T-helper 1 cell treated with Interleukin-12 subunit alpha and Interleukin-12 subunit beta and Interleukin-4 antibody, amounts not matched to agents 30 ng/mL and 1 ng/mL, for 36 hours (primary cell): Measurements from ENCODE around the gene GJB4. TPM values are rescaled to one million over a fixed set of nuclear protein-coding genes. Genes with fewer than 3 reads are reported as not detected.

Experiments used
- intact Hi-C: fragments of 100-400 bp; cut with micrococcal nuclease; formaldehyde crosslinking; loops from one replicate; pipeline ENCODE4 v1.15.1; 2024
- total RNA-seq: library from RNA; stranded (reverse); gene quantifications from 2 replicates; pipeline ENCODE4 v1.2.3, GENCODE V29; 2022

GJB4 gene
- total RNA-seq, 1 donor from 2014 or later, result not detected

DNA sequence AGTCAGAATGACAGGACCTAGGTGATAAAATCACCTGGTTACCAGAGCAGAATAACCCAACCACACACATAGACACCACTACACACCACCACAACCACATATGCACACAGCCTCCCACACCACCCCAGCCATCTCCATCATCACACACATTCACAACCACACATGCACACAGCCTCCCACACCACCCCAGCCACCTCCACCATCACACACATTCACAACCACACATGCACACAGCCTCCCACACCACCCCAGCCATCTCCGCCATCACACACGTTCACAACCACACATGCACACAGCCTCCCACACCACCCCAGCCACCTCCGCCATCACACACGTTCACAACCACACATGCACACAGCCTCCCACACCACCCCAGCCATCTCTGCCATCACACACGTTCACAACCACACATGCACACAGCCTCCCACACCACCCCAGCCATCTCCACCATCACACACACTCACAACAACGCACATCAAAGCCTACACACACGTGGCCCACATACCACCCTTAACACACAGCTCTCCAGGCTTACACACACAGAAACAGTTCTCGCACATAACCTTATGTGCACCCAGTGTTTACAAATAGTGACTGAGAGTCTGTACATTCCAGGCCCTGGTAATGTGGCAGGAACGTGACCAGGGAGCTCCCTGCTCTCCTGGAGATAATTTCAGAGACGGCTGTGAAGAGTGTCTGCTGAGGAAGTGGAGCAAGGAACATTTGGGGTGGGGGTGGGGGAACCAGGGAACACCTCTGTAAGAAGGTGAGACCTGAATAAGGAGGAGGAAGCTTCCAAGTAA is 18.2 kb downstream of the GJB4 start:
- intact Hi-C loops, result no loop called here

DNA sequence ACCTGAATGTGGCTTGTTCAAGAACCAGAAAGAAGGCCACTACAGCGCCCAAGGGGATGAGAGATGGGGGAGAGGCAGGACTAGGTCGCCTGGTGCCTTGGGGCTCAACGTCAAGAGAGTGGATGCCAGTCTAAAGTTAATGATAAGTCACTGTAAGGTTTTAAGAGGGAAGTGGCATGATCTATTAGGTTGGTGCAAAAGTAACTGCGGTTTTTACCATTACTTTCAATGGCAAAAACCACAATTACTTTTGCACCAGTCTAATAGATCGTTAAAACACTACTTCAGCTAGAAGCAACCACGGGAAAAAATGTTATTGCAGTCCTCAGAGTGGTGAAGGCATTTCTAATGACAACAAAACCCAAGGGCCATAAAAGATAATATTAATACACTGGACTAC is 18.8 kb downstream of the GJB4 start:
- intact Hi-C loops, result no loop called here

DNA sequence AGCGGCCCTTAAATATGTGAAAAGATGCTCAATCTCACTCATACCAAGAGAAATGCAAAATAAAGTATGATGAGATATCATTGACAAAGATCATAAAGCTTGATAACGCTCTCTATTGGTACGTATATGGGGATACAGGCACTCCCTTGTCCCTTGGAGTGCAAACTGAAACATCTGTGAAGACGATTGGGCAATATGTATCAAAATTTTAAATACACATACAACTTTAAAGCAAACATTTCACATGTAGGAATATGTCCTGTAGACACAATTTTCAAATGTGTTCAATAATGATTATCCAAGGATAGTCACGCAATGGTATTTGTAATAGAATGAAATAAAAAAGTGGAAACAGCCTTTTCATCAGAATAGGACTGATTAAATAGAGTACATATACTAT is 19.5 kb downstream of the GJB4 start:
- intact Hi-C loops, result no loop called here

DNA sequence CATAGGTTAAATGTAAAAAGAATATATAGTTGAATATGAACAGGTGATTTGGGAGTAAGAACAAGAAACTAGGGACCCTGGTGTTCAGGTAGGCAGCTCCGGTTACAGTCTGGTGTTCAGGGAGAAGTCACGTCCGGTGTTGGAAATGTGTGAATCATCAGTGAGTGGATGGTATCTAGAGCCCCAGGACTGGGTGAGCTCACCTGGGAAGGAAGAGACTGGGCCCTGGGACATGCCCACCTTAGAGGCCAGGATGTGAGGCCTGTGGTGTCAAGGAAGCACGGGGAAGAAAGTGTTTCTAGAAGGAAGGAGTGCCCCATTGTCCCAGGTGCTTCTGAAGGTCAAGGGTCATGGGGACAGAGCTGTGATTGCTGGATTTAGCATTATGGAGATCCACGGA is 20.0 kb downstream of the GJB4 start:
- intact Hi-C loops, result no loop called here

DNA sequence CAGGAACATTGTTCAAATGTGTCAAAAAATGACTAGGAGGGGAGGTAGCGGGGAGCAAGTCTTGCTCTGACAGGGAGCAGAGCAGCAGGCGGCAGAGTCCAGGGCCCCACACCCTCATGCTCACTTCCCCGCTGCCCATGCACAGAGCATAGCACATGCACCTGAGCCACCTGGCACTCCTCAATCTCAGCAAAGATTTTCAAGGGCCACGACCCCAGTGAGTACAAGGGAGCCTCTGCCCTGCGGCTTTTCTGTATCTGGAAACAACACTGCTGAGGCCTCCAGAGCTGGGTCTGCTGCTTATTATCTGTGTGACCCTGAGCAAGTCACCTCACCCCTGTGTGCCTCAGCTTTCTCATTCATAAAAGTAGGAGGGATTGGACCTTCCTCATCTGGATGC is 20.4 kb downstream of the GJB4 start:
- intact Hi-C loops, result no loop called here

DNA sequence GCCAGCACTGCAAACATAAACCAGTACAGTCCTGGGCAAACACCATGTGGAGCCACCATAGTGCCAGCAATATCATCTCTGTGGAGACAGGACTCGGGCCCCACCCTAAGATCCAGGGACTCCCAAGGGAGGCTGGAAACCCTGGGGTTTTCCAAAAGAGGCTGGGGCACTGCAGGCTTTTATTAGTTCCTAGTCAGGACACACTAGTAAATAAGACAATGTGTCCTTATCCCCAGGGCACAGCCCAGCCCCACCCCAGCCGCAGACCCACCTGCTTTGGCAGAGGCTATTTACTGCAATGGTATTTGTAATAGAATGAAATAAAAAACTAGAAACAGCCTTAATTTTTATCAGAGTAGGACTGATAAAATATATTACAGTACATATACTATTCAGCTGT is 21.0 kb downstream of the GJB4 start:
- intact Hi-C loops, result no loop called here

DNA sequence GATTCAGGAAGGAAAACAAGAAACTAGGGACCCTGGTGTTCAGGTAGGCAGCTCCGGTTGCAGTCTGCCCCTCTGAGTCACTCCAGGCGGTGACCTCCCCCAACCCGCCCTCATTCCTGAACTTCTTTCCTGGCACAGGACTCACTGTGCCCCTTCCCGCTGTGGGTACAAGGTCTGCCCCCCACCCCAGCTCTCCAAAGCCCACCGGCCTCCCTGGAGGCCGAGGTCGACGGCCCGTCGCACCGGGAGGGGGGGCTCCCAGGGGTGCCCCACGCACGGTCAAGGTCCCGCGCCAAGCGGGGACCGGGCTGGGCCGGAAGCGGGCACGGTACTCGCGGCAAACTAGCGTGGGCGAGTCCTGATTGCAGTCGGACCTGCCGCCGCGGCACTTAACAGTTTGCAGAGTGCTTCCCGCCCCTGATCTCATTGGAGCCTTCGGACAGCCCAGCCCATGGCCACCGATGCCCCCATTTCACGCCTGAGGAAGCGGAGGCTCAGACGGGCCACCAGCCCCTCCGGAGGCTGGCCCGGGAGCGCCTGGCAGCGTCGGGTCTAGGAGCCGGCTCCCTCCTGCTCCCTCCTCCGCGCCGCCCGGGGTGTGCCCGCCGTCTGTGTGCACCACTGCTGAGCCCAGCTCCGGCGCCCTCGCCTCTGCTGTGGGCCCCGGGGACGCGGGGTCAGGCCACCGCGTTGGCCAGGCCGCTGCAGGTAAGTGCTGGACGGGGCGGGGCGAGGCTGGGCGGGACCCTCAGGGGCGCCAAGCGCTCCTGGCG is 21.7 kb downstream of the GJB4 start, which contains the start of gene GJB3:
Gene GJB3 (plus strand): TSS at position 144 of the 773 bp plus-strand sequence. CDS start 3,549 bp downstream, outside the sequence.
- intact Hi-C loops, result no loop called here

DNA sequence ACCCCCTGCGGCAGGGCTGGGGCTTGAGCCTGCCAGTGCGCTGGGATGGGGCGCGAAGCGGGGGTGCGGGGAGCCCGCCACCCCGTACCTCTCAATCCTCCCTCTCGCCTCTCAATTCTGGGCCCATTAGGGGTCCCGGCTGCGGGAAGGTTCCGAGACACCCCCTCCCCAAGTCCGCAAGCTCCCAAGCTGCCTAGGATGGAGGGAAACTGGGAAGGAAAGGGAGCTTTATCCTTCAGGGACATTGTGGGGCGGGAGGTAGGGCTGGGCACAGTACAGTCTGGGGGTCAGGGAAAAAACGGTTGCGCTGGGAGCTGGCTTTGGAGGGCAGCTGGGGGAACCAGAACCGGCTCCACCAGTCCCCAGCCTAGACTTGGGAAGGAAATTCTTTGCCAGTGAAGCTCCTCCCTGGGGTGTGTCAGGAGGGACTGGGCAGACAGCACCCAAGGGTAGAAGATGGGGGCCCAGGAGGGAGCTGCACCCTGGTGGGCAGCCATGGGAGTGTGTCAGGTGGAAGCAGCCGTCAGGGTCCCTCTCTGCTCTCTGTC is 22.4 kb downstream of the GJB4 start:
- intact Hi-C loops, result no loop called here

DNA sequence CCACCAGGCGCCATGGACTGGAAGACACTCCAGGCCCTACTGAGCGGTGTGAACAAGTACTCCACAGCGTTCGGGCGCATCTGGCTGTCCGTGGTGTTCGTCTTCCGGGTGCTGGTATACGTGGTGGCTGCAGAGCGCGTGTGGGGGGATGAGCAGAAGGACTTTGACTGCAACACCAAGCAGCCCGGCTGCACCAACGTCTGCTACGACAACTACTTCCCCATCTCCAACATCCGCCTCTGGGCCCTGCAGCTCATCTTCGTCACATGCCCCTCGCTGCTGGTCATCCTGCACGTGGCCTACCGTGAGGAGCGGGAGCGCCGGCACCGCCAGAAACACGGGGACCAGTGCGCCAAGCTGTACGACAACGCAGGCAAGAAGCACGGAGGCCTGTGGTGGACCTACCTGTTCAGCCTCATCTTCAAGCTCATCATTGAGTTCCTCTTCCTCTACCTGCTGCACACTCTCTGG is 25.2 kb downstream of the GJB4 start:
- intact Hi-C loops, result no loop called here

DNA sequence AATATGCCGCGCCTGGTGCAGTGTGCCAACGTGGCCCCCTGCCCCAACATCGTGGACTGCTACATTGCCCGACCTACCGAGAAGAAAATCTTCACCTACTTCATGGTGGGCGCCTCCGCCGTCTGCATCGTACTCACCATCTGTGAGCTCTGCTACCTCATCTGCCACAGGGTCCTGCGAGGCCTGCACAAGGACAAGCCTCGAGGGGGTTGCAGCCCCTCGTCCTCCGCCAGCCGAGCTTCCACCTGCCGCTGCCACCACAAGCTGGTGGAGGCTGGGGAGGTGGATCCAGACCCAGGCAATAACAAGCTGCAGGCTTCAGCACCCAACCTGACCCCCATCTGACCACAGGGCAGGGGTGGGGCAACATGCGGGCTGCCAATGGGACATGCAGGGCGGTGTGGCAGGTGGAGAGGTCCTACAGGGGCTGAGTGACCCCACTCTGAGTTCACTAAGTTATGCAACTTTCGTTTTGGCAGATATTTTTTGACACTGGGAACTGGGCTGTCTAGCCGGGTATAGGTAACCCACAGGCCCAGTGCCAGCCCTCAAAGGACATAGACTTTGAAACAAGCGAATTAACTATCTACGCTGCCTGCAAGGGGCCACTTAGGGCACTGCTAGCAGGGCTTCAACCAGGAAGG is 25.8 kb downstream of the GJB4 start:
- intact Hi-C loops, result no loop called here

DNA sequence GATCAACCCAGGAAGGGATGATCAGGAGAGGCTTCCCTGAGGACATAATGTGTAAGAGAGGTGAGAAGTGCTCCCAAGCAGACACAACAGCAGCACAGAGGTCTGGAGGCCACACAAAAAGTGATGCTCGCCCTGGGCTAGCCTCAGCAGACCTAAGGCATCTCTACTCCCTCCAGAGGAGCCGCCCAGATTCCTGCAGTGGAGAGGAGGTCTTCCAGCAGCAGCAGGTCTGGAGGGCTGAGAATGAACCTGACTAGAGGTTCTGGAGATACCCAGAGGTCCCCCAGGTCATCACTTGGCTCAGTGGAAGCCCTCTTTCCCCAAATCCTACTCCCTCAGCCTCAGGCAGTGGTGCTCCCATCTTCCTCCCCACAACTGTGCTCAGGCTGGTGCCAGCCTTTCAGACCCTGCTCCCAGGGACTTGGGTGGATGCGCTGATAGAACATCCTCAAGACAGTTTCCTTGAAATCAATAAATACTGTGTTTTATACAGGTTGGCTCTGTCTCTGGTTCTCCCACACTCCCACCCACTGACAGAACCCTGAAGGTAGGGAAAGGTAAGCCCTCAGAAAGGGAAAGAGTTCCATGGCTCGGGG is 26.4 kb downstream of the GJB4 start:
- intact Hi-C loops, result loop anchor here (1.0 kb wide), 4 partner anchors 66 to 988 kb away; no protein-coding TSS in a partner anchor

DNA sequence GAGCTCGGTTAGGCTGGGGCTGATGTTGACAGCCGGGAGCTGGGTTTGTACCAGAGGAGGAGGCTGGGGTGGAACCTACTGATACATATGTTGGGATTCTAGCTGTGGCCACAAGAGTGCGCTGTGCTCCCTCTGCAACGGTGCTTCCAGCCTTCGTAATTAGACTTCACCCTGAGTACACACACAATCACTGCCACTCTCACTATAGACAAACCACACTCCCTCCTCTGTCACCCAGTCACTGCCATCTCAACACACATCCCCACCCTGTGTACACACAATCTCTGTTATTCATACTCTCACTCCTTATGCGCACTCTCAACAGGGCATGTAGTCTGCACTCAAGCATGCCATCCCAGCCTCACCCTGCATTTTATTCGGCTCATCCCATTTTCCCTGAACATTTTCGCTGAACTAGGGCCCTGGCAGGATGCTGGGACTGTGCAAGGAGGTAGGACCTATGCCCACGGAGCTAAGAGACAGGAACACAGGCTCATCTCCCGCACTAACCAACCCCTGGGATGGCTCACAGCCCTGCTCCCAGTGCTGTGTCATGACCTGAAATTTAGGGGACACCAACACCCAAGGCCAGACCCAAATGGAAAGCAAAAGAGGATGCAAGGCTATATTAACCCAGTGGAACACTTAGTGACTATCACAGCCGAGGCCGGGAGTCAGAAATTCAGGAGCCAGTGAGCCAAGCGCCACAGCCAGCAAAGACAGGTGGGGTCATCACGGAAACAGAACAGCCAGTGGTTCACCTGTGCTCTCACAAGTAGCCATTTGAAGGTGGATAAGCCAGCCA is 27.2 kb downstream of the GJB4 start:
- intact Hi-C loops, result loop anchor here (1.0 kb wide), 4 partner anchors 66 to 988 kb away; no protein-coding TSS in a partner anchor

DNA sequence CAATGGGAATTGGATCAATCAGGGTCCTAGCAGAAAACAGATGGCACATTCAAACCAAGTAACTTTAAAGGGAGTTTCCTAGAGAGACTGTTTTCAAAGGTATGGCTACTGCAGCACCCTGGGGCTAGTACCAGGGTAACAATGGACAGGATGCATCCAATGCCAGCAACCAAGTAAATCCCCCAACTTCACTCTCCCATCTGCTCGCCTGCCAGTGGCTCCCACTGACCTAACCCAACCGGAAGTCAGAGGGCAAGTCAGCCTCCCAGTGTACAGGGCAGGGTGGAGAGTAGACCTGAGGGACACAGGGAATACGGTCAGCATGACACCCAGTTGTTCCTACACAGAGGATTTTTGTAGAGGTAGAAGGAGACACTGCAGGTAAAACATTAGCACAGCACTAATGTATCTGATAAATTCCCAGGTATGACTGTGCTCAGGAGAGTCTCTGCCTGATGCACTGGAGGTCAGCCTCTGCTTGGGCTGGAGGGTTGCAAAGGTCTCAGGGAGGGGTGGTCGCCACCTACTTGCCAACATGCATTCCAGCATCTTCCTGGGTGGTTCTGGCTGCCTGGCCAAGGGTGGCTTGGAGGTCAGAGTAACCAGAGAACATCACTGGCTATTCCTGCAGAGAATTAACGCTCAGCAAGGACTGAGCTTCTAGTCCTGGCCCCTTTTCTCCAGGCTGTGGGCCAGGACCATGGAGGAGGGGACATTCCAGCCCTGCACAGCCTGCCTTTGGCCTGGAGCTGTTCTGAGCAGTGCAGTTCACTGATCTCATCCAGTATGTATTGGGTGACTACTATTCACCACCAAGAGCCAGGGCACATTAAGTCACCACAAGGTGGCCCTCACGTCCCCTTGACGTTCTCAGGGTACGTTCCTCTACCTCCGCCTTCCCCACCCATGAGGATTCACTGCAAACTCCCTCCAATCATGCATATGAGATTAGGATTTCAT is 28.2 kb downstream of the GJB4 start:
- intact Hi-C loops, result no loop called here

DNA sequence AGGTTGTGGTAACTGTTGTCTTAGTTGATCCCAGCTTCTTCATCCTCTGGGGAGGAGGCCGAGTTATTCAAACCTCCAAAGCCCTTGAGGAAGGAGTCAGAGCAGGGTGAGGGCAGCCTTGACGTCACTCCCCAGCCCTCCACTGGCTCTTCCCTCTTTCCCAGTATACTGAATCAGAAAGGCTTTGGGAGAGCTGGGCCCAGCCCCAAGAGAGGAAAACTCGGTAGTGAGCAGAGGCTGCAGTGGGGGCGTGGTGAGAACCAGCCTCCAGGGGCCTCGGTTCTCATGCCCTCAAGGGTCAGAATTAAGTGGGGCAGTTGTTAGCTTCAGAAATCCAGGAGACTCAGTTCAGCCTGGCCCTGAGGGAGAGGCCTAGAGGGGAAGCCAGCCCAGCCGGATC is 31.4 kb downstream of the GJB4 start:
- intact Hi-C loops, result no loop called here

DNA sequence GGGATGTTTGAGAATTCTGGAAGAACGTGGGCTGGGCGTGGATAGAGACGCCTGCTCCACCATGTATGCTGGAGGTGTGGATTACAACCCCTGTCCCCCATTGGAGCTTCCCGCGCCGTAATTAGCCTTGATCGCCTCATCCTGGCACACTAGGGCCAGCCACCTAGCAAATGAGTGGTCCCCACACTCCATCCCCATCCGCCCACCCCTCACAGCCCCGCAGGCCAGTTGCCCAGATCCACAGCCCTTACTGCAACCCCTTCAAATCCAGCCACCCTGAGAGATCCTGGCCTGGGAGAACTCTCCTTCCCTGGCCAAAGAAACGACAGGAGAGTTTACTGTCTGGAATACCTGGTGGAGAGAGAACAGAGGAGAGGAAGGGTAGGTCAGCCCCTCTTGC is 32.9 kb downstream of the GJB4 start:
- intact Hi-C loops, result no loop called here

DNA sequence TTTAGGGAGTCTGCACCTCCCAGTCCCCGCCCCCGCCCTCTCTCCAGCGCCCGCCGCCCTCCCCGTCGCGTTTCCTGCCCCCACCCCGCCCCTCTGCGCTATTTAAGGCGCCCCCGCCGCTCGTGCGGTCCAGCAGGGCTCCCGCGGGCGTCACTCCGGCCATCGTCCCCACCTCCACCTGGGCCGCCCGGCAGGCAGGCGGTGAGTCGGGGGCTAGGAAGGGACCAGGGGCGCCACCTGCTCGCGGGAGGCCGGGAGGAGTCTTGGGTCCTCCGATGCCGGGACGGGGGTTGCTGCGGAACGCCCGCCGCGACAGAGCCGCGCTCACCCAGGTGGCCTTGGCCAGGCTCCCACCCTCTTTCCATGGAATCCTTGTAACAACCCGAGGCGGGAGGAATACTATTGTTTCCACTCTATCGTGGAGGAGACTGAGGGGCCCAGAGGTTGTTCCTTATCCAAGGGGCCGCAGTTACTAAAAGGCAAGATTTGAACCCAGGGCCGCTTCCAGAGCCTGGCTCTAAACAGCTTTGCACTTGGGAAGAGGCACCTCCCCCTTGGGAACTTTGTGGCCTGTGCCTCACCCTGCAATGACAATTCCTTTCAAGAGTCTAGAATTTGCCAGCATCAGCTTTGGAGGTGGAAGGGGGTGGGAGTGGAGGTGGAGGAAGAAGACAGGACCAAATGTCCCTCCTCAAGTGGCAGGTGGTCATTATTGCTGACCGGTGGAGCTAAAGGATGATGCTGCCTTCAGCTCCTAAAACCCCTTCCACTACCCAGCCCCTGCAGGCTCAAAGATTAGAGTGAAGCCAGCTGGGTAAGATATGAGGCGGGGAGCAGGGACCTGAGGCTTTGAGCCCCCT is 33.6 kb downstream of the GJB4 start, which contains the start of gene GJA4:
Gene GJA4 (plus strand): TSS at position 132 of the 860 bp plus-strand sequence. CDS start 1,215 bp downstream, outside the sequence.
- intact Hi-C loops, result no loop called here

DNA sequence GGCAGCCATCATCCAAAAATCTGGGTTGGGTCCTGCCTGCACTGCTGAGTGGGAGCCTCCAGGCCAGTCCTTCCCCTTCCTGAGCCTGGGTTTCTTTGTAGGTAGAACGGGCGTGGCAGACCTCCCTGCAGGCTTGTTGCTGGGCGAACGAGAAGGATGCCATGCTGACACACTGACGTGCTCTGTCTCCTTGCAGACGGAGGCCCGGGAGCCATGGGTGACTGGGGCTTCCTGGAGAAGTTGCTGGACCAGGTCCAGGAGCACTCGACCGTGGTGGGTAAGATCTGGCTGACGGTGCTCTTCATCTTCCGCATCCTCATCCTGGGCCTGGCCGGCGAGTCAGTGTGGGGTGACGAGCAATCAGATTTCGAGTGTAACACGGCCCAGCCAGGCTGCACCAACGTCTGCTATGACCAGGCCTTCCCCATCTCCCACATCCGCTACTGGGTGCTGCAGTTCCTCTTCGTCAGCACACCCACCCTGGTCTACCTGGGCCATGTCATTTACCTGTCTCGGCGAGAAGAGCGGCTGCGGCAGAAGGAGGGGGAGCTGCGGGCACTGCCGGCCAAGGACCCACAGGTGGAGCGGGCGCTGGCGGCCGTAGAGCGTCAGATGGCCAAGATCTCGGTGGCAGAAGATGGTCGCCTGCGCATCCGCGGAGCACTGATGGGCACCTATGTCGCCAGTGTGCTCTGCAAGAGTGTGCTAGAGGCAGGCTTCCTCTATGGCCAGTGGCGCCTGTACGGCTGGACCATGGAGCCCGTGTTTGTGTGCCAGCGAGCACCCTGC is 34.7 kb downstream of the GJB4 start:
- intact Hi-C loops, result no loop called here
